DMS 273 (cell line): ENCODE measurements around the gene MGAT4A.

Source experiments
- DNase-seq: peaks from one replicate; lab custom pipeline; 2025; ENCODE audit not compliant: unreplicated experiment; lab: John Stamatoyannopoulos, UW

MGAT4A gene

GRCh38 chr2:98704499-98705332 is 26.2 kb downstream of the MGAT4A start:
- DNase-seq: no peak

GRCh38 chr2:98703738-98704137 is 27.2 kb downstream of the MGAT4A start:
- DNase-seq: no peak

GRCh38 chr2:98702858-98703620 is 27.9 kb downstream of the MGAT4A start:
- no peak for DNase-seq

- peak; percentile 34 for DNase-seq
These were observed 28.7 kb downstream of the MGAT4A start for GRCh38 chr2:98702127-98702802.

GRCh38 chr2:98701230-98701629 is 29.7 kb downstream of the MGAT4A start:
- no peak for DNase-seq

- DNase-seq: no peak
These were observed 32.0 kb downstream of the MGAT4A start for GRCh38 chr2:98698896-98699295.

GRCh38 chr2:98697651-98698337 is 33.1 kb downstream of the MGAT4A start:
- no peak for DNase-seq

- no peak for DNase-seq
These were observed 34.7 kb downstream of the MGAT4A start for GRCh38 chr2:98696200-98696599.

- DNase-seq: no peak
These were observed 35.7 kb downstream of the MGAT4A start for GRCh38 chr2:98695255-98695654.

- DNase-seq: no peak
These were observed 37.5 kb downstream of the MGAT4A start for GRCh38 chr2:98693477-98693876.

- no peak for DNase-seq
These were observed 38.6 kb downstream of the MGAT4A start for GRCh38 chr2:98692090-98693054.

GRCh38 chr2:98691303-98691702 is 39.6 kb downstream of the MGAT4A start:
- no peak for DNase-seq

- DNase-seq: no peak
These were observed 44.7 kb downstream of the MGAT4A start for GRCh38 chr2:98685930-98686887.

- no peak for DNase-seq
These were observed 47.2 kb downstream of the MGAT4A start for GRCh38 chr2:98683728-98684127.

GRCh38 chr2:98676742-98677141 is 54.2 kb downstream of the MGAT4A start:
- DNase-seq: no peak

GRCh38 chr2:98674233-98674964 is 56.5 kb downstream of the MGAT4A start:
- DNase-seq: no peak

- DNase-seq: no peak
These were observed 61.3 kb downstream of the MGAT4A start for GRCh38 chr2:98669675-98670074.

GRCh38 chr2:98665677-98666076 is 65.3 kb downstream of the MGAT4A start:
- no peak for DNase-seq
